Stomach (tissue), 9 donors: ENCODE measurements around the gene LARGE1. TPM values are rescaled to one million over a fixed set of nuclear protein-coding genes. Genes with fewer than 3 reads are reported as not detected.

ENCODE experiments used
- DNase-seq, 2 donors: peaks; one replicate each; pipeline versions ENCODE4 v3.0.0 to v3.0.0-alpha.2; 2013 to 2019
- H3K27ac ChIP-seq, 5 donors: fragments of 200-600 bp in 4 of 5; sonication (generic) in 4 of 5; one replicate each; pipeline ENCODE4 v1.5.1; 2013 to 2019; ENCODE audit warnings: mild to moderate bottlenecking in 1 of 5, moderate library complexity in 1 of 5
- H3K27me3 ChIP-seq, 3 donors: fragments of 200-600 bp; sonication (generic); one replicate each; pipeline ENCODE4 v1.5.1; 2017 to 2019; ENCODE audit warnings: mixed run types in 1 of 3
- H3K36me3 ChIP-seq, 4 donors: fragments of 200-600 bp; sonication (generic); 1 replicate in 3 of 4; 2 replicates in 1 of 4; pipeline ENCODE4 v1.5.1; 2016 to 2019
- H3K4me1 ChIP-seq, 4 donors: fragments of 200-600 bp; sonication (generic); one replicate each; pipeline ENCODE4 v1.5.1; 2016 to 2019
- H3K4me3 ChIP-seq, 4 donors: fragments of 200-600 bp; sonication (generic) in 3 of 4; one replicate each; pipeline ENCODE4 v1.5.1; 2016 to 2019; ENCODE audit warnings: mild to moderate bottlenecking in 1 of 4
- H3K9me3 ChIP-seq, 4 donors: fragments of 200-600 bp; sonication (generic); one replicate each; pipeline ENCODE4 v1.5.1; 2016 to 2019
- EP300 ChIP-seq: sonication (generic); formaldehyde crosslinking; IDR thresholded peaks from one replicate; pipeline ENCODE4 v1.6.1; 2017; ENCODE audit warnings: antibody characterized with exemption
- POLR2A ChIP-seq, 4 donors: fragments of 450-650 bp; IDR thresholded peaks; one replicate each; pipeline ENCODE4 v1.6.1; 2016; ENCODE audit warnings: antibody characterized with exemption in 4 of 4, control low read depth in 2 of 4, mild to moderate bottlenecking in 1 of 4, moderate library complexity in 1 of 4
- POLR2AphosphoS5 ChIP-seq, 3 donors: sonication (generic); formaldehyde crosslinking; IDR thresholded peaks; one replicate each; pipeline ENCODE4 v1.6.1; 2016; ENCODE audit warnings: antibody characterized with exemption in 3 of 3
- WGBS, 5 donors: extraction: QIAGEN DNeasy Blood & Tissue Kit in 3 of 5; methylation state at CpG; one replicate each; pipeline versions ENCODE4 v1.1.5 to v1.1.7; 2013 to 2018; 5-methylcytosine and 5-hydroxymethylcytosine counted together
- intact Hi-C: fragments of 100-400 bp; cut with DNase I; formaldehyde crosslinking; loops from one replicate; pipeline ENCODE4 v1.15.1; 2023; ENCODE audit warnings: low total_unique reads
- polyA plus RNA-seq, 3 donors: library from polyadenylated mRNA; stranded (reverse); fragments of 200-250 nt; gene quantifications; one replicate each; pipeline ENCODE4 v1.2.3, GENCODE V29; 2013
- total RNA-seq, 5 donors: library from RNA; depleted of rRNA; stranded (reverse); fragments of >200 nt; gene quantifications; one replicate each; pipeline versions ENCODE4 v1.1.0 to v1.2.3, GENCODE V29; 2014 to 2016
- TF ChIP-seq, protein P1 (sequence below), 7 experiments: fragments of 450-650 bp in 4 of 7; fragments of 200-600 bp in 3 of 7; sonication (generic) in 3 of 7; IDR thresholded peaks; one replicate each; pipeline ENCODE4 v1.5.1; 2016 to 2019; ENCODE audit warnings: antibody characterized with exemption in 7 of 7, control low read depth in 2 of 7, mild to moderate bottlenecking in 1 of 7
- donor health status: healthy with polysubstance abuse.
- donor health status: Bipolar disorder and iron deficiency.
- donor health status: healthy.

LARGE1 gene
- total and polyA plus RNA-seq, 8 donors: 3.5 to 110 (median 51.6) TPM

DNA sequence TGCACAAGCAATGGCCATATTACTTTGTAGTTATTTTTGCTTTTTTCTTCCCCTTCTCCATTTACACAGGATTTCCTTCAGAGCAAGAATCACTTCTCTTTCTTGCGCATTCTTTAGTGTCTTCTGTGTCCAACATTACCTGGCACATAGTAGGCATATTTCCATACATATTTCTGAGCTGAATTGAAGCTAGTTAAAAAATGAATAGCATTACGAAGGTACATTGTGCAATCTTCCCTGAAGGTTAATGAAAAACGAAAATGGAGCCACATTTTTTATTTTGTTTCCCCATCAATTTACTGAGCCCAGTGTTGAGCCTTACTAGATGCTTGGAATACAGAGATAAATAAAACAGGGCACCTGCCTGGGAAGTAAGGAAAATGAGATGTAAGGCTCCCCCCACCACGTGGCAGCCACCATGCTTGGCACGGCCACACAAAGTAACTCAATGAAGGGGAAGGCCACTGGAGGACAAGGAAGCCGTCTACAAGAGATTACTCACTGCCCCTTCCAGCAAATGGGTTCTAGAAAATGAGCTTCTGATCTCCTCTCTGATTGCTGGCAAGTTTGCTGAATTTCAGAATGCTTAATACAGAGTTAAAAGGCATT lies 381.9 kb downstream of the LARGE1 start:
- no peak for DNase-seq
- intact Hi-C loops: no loop called here
- Histone ChIP-seq H3K4me1 (peaks cover 26 to 41% (median 33%) of the 10 kb centered on the region in 4 donors), H3K4me3 (no peak overlapping the region), H3K27ac (no peak overlapping the region), H3K36me3 (no peaks in the 10 kb centered on the region), H3K9me3 (no peaks in the 10 kb centered on the region), H3K27me3 (no peaks in the 10 kb centered on the region)
- 73 to 79% (median 75%) methylated on average over 6 of the region's 6 CpGs for WGBS, 5 donors
- TF ChIP-seq POLR2A (IDR thresholded peaks at IDR 0.05): no peak
- TF ChIP-seq EP300: no peak
- no peak for TF ChIP-seq POLR2AphosphoS5 (IDR thresholded peaks at IDR 0.05)
- TF ChIP-seq, protein P1, sequence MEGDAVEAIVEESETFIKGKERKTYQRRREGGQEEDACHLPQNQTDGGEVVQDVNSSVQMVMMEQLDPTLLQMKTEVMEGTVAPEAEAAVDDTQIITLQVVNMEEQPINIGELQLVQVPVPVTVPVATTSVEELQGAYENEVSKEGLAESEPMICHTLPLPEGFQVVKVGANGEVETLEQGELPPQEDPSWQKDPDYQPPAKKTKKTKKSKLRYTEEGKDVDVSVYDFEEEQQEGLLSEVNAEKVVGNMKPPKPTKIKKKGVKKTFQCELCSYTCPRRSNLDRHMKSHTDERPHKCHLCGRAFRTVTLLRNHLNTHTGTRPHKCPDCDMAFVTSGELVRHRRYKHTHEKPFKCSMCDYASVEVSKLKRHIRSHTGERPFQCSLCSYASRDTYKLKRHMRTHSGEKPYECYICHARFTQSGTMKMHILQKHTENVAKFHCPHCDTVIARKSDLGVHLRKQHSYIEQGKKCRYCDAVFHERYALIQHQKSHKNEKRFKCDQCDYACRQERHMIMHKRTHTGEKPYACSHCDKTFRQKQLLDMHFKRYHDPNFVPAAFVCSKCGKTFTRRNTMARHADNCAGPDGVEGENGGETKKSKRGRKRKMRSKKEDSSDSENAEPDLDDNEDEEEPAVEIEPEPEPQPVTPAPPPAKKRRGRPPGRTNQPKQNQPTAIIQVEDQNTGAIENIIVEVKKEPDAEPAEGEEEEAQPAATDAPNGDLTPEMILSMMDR (IDR thresholded peaks at IDR 0.05): no peak

DNA sequence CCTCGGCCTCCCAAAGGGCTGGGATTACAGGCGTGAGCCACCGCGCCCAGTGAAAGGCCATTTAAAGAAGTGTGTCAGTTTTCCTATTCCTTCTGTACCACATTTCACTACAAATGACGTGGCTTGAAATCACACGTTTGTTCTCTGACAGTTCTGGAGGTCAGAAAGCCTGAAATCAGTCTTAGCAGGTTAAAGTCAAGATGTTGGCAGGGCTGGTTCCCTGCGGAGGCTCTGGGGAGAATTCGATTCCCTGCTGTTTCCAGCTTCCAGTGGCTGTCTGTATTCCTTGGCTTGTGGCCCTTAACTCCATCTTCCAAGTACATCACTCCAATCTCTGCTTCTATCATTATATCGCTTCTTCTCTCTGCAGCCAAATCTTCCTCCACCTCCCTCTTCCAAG lies 383.2 kb downstream of the LARGE1 start:
- no peak for DNase-seq
- no peak overlapping the region for H3K4me3 ChIP-seq
- no peaks in the 10 kb centered on the region for H3K27me3 ChIP-seq
- peak overlapping the region in 2 of 5 donors; percentile 25 to 31 for H3K27ac ChIP-seq
- peaks cover 26 to 41% (median 33%) of the 10 kb centered on the region in 4 donors for H3K4me1 ChIP-seq
- 83 to 90% (median 87%) methylated on average over 8 to 9 of the region's 9 CpGs for WGBS, 5 donors
- intact Hi-C loops: no loop called here
- H3K36me3 ChIP-seq: no peaks in the 10 kb centered on the region
- no peaks in the 10 kb centered on the region for H3K9me3 ChIP-seq
- TF ChIP-seq POLR2A (IDR thresholded peaks at IDR 0.05): no peak
- TF ChIP-seq, protein P1 (IDR thresholded peaks at IDR 0.05): no peak
- TF ChIP-seq EP300: no peak
- no peak for TF ChIP-seq POLR2AphosphoS5 (IDR thresholded peaks at IDR 0.05)

DNA sequence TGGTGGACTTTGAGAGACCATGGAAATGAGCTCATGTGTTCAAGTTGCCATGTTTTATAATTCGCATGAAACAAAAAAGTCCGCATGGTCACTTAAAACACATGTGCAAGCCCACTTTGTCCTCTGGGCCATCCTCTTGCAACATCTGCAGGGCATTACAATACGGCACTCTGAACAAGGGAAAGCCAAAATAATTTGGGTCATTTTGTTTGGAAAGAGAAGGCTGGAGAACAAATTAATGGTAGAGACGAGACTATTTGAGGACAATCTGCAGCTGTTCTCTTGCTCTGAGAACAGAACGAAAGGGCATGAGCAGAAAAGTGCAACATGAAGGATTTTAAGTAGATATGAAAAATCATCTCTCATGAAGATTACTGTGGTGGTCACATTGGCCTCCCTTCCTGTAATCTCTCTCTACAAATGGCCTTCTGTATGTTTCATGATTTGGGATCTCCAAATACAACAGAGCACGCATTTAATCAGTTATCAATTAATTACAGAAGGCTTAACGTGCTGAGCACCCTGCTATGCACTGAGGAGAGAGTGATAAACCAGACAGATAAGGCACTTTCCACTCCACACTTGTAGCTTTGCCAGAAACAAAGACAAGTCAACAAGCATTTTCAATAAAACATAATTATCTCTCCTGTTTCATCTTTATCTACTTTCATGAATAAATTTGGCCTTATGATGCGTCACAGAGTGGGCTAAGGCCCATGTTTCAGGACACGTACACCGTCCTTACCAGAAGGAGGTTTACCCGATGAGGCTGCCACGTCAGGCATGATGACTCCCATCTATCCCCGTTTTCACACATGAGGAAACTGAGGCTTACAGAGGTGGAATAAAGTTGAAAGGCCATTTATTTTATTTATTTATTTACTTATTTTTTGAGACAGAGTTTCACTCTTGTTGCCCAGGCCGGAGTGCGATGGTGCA lies 384.1 kb downstream of the LARGE1 start:
- Histone ChIP-seq H3K27ac (peak overlapping the region in 2 of 5 donors; percentile 25 to 31), H3K36me3 (no peaks in the 10 kb centered on the region), H3K4me1 (peaks cover 21 to 41% (median 32%) of the 10 kb centered on the region in 4 donors), H3K9me3 (no peaks in the 10 kb centered on the region), H3K27me3 (no peaks in the 10 kb centered on the region), H3K4me3 (no peak overlapping the region)
- intact Hi-C loops: no loop called here
- TF ChIP-seq, protein P1 (IDR thresholded peaks at IDR 0.05): no peak
- no peak for TF ChIP-seq EP300
- no peak for DNase-seq
- WGBS, 5 donors: 75 to 82% (median 78%) methylated on average over 15 of the region's 15 CpGs

DNA sequence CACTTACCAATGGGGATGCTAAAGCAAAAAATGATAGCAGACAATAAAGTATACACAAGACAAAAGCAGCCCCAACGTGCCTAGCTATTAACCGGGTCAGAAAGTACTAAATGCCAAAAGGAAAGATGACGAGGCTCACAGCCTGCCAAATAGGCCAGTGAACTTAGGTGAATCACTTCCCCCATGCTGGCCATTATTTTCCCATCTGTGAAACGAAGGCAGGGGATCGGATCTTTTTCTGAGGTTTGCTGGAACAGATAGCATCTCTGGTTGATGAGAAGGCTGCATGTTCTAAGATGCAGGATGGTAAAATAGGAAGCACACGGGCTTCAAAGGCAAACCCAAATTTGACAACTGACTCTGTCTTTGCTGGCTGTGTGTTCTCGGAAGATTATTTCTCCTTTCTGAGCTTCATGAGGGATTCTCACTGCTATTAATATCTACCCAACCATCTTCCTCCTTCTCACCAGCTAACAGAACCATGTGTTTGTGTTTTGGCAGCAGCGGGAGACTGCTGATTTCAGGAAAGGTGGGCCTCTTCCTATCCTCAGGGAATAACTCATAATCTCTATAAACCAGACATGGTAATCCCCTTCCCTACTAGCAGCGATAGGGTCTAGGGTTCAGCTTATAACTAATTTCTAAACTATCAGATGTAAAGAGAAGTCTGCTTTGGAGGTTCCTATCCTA lies 390.7 kb downstream of the LARGE1 start:
- TF ChIP-seq POLR2A (IDR thresholded peaks at IDR 0.05) (no peak), POLR2AphosphoS5 (IDR thresholded peaks at IDR 0.05) (no peak), EP300 (no peak)
- TF ChIP-seq, protein P1 (IDR thresholded peaks at IDR 0.05): no peak
- H3K4me3 ChIP-seq: no peak overlapping the region
- H3K4me1 ChIP-seq: peaks cover 0 to 7% (median 2%) of the 10 kb centered on the region in 4 donors
- no peak overlapping the region for H3K27ac ChIP-seq
- 70 to 86% (median 83%) methylated on average over 9 of the region's 9 CpGs for WGBS, 5 donors
- DNase-seq: no peak
- no peaks in the 10 kb centered on the region for H3K9me3 ChIP-seq
- no peaks in the 10 kb centered on the region for H3K27me3 ChIP-seq
- no peaks in the 10 kb centered on the region for H3K36me3 ChIP-seq
- intact Hi-C loops: no loop called here
